NT2/D1 (cell line): ENCODE results near the gene DGKH.
"Not testable (repeated sequence)": the region's sequence is repeated elsewhere in the genome, so short reads cannot be mapped to it uniquely, and the experiment has no call there.

Source experiments
- YY1 ChIP-seq: IDR thresholded peaks from 2 replicates; pipeline ENCODE4 v1.6.1; 2011; ENCODE audit not compliant: insufficient read length, insufficient read depth
- ZNF274 ChIP-seq: IDR thresholded peaks from 2 replicates; pipeline ENCODE4 v1.6.1; 2011; ENCODE audit warnings: mild to moderate bottlenecking, low read depth, low read length

GRCh38 chr13:42163338-42163737, 114.9 kb downstream of the DGKH start:
- TF ChIP-seq YY1, ZNF274: not testable (repeated sequence)
